Hepatocyte (in vitro differentiated cells): ENCODE results near the gene NDC1.

Experiments used
- CTCF ChIP-seq: fragments of 200-600 bp; sonication (generic); IDR thresholded peaks from 2 replicates; pipeline ENCODE4 v1.5.1; 2016; ENCODE audit warnings: antibody characterized with exemption, mild to moderate bottlenecking; ENCODE audit not compliant: poor library complexity
- EZH2 ChIP-seq: fragments of 200-600 bp; sonication (generic); IDR thresholded peaks from 2 replicates; pipeline ENCODE4 v1.6.1; 2016; ENCODE audit warnings: antibody characterized with exemption, mild to moderate bottlenecking, borderline replicate concordance

GRCh38 chr1:53800621-53801020 lies 37.5 kb downstream of the NDC1 start:
- no peak for TF ChIP-seq EZH2
- no peak for TF ChIP-seq CTCF
